ENCODE data around the gene UQCC2. TPM values are rescaled to one million over a fixed set of nuclear protein-coding genes. Genes with fewer than 3 reads are reported as not detected.

The UQCC2 gene
- polyA plus RNA-seq, 4 donors: 36.5 to 54.0 (median 44.2) TPM

DNA sequence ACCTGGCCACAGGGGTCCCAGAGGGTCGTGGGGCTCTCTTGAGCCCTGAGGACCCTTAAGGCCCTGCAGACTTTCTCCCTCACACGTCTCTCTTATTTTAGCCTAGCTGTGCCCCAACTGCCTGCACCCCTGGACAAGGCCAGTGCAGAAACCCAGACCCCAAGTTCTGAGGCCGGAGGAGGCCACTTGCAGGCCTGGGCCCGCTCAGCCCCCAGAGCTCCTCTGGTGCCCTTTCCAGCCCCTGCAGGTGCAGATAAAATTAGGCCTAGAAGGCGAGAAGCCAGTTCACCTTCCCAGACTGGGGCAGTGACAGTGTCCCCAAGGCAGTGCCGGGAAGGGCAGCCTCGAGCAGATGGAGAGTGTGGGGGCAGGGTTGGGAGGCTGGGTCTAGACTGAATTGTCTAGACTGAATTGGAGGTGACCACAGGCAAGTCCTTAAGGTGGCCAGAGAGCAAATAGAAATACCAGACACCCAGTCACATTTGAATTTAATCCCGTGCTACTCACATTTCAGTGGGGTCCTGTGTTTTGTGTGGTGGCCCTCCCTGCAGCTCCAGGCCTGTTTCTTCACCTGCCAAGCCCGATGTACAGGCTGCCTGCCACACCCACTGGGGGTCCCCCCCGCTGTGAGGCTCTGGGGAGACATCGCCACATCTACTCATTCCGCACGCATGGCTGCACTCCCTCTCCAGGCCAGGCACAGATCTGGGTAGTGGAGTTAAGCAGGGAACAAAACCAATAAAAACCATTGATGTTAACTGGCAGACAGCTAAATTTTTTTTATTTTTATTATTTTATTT is 43.8 kb upstream of the UQCC2 start:
- 80 to 85% (median 81%) methylated on average over 13 of the region's 13 CpGs for WGBS, 3 donors
- H3K36me3 ChIP-seq (ENCODE audit: control insufficient read depth in 3 of 3, insufficient read depth in 2 of 3, low read depth in 1 of 3, low read length in 3 of 3): no peaks in the 10 kb centered on the region
- FAIRE-seq: no peak
- H3K4me3 ChIP-seq (ENCODE audit: low read depth in 1 of 3, low read length in 3 of 3): no peak overlapping the region
- peaks cover 0 to 19% (median 0%) of the 10 kb centered on the region in 3 donors for H3K4me1 ChIP-seq (ENCODE audit: control insufficient read depth in 3 of 3, insufficient read depth in 2 of 3, low read depth in 1 of 3, low read length in 2 of 3)
- no peak for DNase-seq
- no peak overlapping the region for H3K27ac ChIP-seq (ENCODE audit: low read depth in 1 of 3, low read length in 2 of 3)
- H3K27me3 ChIP-seq (ENCODE audit: control insufficient read depth in 3 of 3, insufficient read depth in 3 of 3, low read length in 3 of 3): no peaks in the 10 kb centered on the region
- H3K9me3 ChIP-seq (ENCODE audit: control insufficient read depth in 2 of 2, insufficient read depth in 1 of 2, low read depth in 1 of 2, low read length in 1 of 2): no peaks in the 10 kb centered on the region

DNA sequence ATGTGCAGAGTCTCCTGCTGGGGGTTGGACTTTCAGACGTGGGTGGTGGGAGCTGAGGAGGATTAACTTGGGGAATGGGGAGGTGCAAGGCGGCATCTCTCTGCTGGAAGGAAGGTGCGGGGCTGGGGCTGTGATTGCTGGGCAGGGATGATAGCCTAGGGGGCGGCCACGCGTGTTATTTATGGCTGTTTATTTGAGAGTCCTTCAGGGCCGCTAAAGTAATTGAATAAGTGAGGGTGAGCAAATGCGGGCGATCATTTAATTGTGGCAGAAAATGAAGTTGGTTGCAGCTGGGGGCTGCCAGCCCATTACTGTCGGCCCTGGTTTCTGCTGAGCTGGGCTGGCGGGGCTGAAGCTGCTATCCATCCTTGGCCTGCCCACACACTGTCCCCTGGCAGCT is 42.7 kb upstream of the UQCC2 start:
- Histone ChIP-seq H3K27me3 (ENCODE audit: control insufficient read depth in 3 of 3, insufficient read depth in 3 of 3, low read length in 3 of 3) (no peaks in the 10 kb centered on the region), H3K36me3 (ENCODE audit: control insufficient read depth in 3 of 3, insufficient read depth in 2 of 3, low read depth in 1 of 3, low read length in 3 of 3) (no peaks in the 10 kb centered on the region), H3K4me3 (ENCODE audit: low read depth in 1 of 3, low read length in 3 of 3) (no peak overlapping the region), H3K4me1 (ENCODE audit: control insufficient read depth in 3 of 3, insufficient read depth in 2 of 3, low read depth in 1 of 3, low read length in 2 of 3) (peaks cover 0 to 19% (median 0%) of the 10 kb centered on the region in 3 donors), H3K27ac (ENCODE audit: low read depth in 1 of 3, low read length in 2 of 3) (no peak overlapping the region), H3K9me3 (ENCODE audit: control insufficient read depth in 2 of 2, insufficient read depth in 1 of 2, low read depth in 1 of 2, low read length in 1 of 2) (no peaks in the 10 kb centered on the region)
- FAIRE-seq: no peak
- no peak for DNase-seq
- 82 to 84% (median 82%) methylated on average over 11 of the region's 11 CpGs for WGBS, 3 donors

DNA sequence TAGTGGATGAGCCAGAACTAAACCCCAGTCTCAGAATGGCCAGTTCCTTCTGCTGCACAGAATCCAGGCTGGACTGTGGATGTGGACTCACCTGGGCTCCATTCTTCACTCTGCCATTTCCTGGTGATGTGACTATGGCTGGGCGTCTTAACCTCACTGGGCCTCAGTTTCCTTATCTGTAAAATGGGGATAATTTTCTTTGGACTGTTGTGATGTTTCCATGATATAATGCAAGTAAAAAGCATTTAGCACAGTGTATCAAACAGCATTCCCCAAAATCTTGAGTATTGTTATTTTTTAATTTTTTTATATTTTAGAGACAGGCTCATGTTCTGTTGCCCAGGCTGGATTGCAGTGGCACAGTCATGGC is 41.1 kb upstream of the UQCC2 start:
- 93 to 100% (median 95%) methylated on average over 1 of the region's 1 CpG for WGBS, 3 donors
- H3K27me3 ChIP-seq (ENCODE audit: control insufficient read depth in 3 of 3, insufficient read depth in 3 of 3, low read length in 3 of 3): no peaks in the 10 kb centered on the region
- no peak overlapping the region for H3K27ac ChIP-seq (ENCODE audit: low read depth in 1 of 3, low read length in 2 of 3)
- H3K4me3 ChIP-seq (ENCODE audit: low read depth in 1 of 3, low read length in 3 of 3): no peak overlapping the region
- FAIRE-seq: no peak
- no peak for DNase-seq
- H3K36me3 ChIP-seq (ENCODE audit: control insufficient read depth in 3 of 3, insufficient read depth in 2 of 3, low read depth in 1 of 3, low read length in 3 of 3): no peaks in the 10 kb centered on the region
- no peaks in the 10 kb centered on the region for H3K9me3 ChIP-seq (ENCODE audit: control insufficient read depth in 2 of 2, insufficient read depth in 1 of 2, low read depth in 1 of 2, low read length in 1 of 2)
- H3K4me1 ChIP-seq (ENCODE audit: control insufficient read depth in 3 of 3, insufficient read depth in 2 of 3, low read depth in 1 of 3, low read length in 2 of 3): peaks cover 0 to 19% (median 0%) of the 10 kb centered on the region in 3 donors

DNA sequence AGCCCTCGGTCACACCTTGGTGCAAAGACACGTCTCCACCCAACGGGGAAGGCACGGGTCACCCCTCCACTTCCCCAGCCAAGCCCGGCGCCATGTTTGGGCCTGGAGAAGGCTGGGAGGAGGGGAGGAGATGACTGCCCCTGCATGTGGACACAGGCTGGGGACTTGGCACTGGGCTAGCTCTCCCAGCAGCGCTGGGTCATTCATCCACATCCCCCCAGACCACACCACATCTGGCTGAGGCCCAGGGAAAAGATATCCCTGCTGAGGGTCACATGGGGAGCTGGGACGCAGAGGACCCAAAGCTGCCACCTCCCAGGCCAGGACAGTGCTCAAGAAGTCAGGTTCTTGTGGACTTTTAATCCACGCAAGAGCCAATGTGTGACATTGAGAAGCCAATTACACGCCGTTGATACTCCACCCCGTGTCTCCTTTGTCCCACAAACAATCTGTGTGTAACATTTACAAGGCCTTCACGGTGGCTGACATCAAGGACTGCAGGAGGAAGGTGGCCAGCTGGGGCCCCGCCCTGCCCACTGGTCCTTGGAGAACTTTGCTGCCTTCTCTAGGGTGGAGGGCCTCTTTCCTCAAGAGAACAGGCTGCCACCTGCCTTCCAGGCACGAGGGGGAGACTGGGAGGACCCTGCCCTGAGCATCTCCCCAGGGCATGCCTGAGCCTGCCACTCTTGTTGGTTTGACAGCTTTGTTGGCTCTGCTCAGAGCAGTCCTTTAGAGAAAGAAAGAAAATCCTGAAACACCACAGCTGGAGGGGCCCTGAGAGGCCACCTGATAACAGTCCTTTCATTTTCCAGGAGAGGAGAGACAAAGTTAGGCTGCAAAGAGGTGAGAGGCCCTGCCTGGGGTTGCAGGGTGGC is 40.5 kb upstream of the UQCC2 start:
- 58 to 71% (median 60%) methylated on average over 15 of the region's 15 CpGs for WGBS, 3 donors
- H3K4me3 ChIP-seq (ENCODE audit: low read depth in 1 of 3, low read length in 3 of 3): no peak overlapping the region
- DNase-seq (peak; percentile 25 to 79), FAIRE-seq (no peak)
- H3K4me1 ChIP-seq (ENCODE audit: control insufficient read depth in 3 of 3, insufficient read depth in 2 of 3, low read depth in 1 of 3, low read length in 2 of 3): peaks cover 0 to 19% (median 0%) of the 10 kb centered on the region in 3 donors
- H3K36me3 ChIP-seq (ENCODE audit: control insufficient read depth in 3 of 3, insufficient read depth in 2 of 3, low read depth in 1 of 3, low read length in 3 of 3): no peaks in the 10 kb centered on the region
- peak overlapping the region in 1 of 3 donors; percentile 47 for H3K27ac ChIP-seq (ENCODE audit: low read depth in 1 of 3, low read length in 2 of 3)
- no peaks in the 10 kb centered on the region for H3K9me3 ChIP-seq (ENCODE audit: control insufficient read depth in 2 of 2, insufficient read depth in 1 of 2, low read depth in 1 of 2, low read length in 1 of 2)
- peaks cover 0 to 2% (median 0%) of the 10 kb centered on the region in 3 donors for H3K27me3 ChIP-seq (ENCODE audit: control insufficient read depth in 3 of 3, insufficient read depth in 3 of 3, low read length in 3 of 3)

DNA sequence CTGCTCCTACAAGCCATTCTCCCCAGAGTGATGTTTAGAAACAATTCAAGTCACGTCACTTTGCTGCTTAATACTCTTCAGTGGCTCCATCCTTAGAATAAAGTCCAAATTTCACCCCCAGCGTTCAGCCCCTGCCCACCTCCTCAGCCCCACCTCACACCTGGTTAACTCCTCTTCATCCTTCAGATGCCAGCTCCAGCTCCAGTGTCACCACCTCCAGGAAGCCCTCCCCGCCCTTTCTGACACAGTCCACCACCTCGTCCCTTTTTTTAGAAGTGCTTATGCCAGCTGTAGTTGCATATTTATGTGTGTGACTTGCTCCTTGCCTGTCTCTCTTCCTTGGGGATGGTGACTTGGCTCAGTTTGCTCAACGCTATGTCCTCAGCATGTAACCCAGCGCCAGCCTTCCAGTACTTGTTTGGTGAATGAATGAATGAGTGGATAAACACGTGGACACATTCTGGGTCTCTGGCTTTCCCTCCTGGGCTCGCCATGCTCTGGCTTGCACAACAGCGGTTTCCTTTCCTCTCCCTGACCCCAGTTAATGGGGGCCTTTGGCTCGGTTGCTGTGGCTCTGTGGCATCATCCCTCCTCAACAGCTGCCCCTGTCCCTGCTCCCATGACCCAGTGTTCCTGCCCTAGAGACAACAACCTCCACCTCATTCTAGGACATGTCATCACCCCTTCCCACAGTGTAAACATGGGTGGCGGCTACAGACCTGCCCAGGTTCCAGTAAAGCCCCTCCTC is 38.9 kb upstream of the UQCC2 start:
- Histone ChIP-seq H3K27me3 (ENCODE audit: control insufficient read depth in 3 of 3, insufficient read depth in 3 of 3, low read length in 3 of 3) (peaks cover 0 to 3% (median 0%) of the 10 kb centered on the region in 3 donors), H3K36me3 (ENCODE audit: control insufficient read depth in 3 of 3, insufficient read depth in 2 of 3, low read depth in 1 of 3, low read length in 3 of 3) (no peaks in the 10 kb centered on the region), H3K4me1 (ENCODE audit: control insufficient read depth in 3 of 3, insufficient read depth in 2 of 3, low read depth in 1 of 3, low read length in 2 of 3) (peaks cover 0 to 34% (median 0%) of the 10 kb centered on the region in 3 donors), H3K4me3 (ENCODE audit: low read depth in 1 of 3, low read length in 3 of 3) (no peak overlapping the region), H3K27ac (ENCODE audit: low read depth in 1 of 3, low read length in 2 of 3) (peak overlapping the region in 1 of 3 donors; percentile 8), H3K9me3 (ENCODE audit: control insufficient read depth in 2 of 2, insufficient read depth in 1 of 2, low read depth in 1 of 2, low read length in 1 of 2) (no peaks in the 10 kb centered on the region)
- FAIRE-seq: no peak
- WGBS, 3 donors: 62 to 73% (median 70%) methylated on average over 11 of the region's 11 CpGs
- no peak for DNase-seq

DNA sequence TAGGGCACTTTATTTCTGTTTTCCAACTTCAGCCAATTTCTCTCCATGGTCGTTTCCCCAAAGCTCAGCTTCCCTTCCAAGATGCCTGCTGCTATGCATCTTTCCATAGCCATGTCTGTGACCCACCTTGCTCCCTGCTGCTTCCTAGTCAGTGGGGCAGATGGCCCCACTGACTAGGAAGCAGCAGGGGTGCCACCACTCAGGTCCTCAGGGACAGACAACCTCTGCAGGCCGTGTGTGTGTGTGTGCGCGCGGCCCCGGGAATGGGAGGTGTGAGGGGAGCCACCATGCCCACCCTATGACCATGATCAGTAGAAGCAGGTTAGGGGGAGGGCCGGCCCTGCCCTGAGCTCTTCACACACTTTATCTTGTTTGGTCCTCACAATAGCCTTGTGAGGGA is 37.9 kb upstream of the UQCC2 start:
- H3K27me3 ChIP-seq (ENCODE audit: control insufficient read depth in 3 of 3, insufficient read depth in 3 of 3, low read length in 3 of 3): peaks cover 0 to 3% (median 0%) of the 10 kb centered on the region in 3 donors
- no peaks in the 10 kb centered on the region for H3K9me3 ChIP-seq (ENCODE audit: control insufficient read depth in 2 of 2, insufficient read depth in 1 of 2, low read depth in 1 of 2, low read length in 1 of 2)
- H3K4me1 ChIP-seq (ENCODE audit: control insufficient read depth in 3 of 3, insufficient read depth in 2 of 3, low read depth in 1 of 3, low read length in 2 of 3): peaks cover 0 to 43% (median 0%) of the 10 kb centered on the region in 3 donors
- H3K27ac ChIP-seq (ENCODE audit: low read depth in 1 of 3, low read length in 2 of 3): no peak overlapping the region
- FAIRE-seq: no peak
- no peak for DNase-seq
- no peak overlapping the region for H3K4me3 ChIP-seq (ENCODE audit: low read depth in 1 of 3, low read length in 3 of 3)
- 83 to 87% (median 84%) methylated on average over 7 of the region's 7 CpGs for WGBS, 3 donors
- H3K36me3 ChIP-seq (ENCODE audit: control insufficient read depth in 3 of 3, insufficient read depth in 2 of 3, low read depth in 1 of 3, low read length in 3 of 3): no peaks in the 10 kb centered on the region

DNA sequence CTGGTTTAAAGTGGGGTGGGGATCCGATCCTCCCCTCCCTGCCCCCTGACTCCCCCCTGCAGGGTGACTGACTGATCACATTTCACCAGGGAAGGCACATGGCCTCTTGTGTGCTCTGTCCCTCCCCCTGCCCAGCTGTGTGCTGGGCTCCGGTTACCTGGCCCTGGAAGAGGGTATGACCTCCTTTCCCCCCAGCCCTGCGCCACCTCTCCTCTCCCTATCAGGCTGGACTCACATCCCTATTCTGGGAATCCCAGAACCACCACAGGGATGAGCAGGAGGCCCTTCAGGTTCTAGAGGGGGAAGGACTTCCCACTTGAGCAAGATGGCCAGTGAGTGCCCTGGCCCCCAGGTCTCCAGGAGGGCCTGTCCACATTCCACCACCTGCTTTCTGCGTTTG is 37.3 kb upstream of the UQCC2 start:
- WGBS, 3 donors: 83 to 86% (median 84%) methylated on average over 4 of the region's 4 CpGs
- Histone ChIP-seq H3K36me3 (ENCODE audit: control insufficient read depth in 3 of 3, insufficient read depth in 2 of 3, low read depth in 1 of 3, low read length in 3 of 3) (no peaks in the 10 kb centered on the region), H3K4me1 (ENCODE audit: control insufficient read depth in 3 of 3, insufficient read depth in 2 of 3, low read depth in 1 of 3, low read length in 2 of 3) (peaks cover 0 to 49% (median 0%) of the 10 kb centered on the region in 3 donors), H3K4me3 (ENCODE audit: low read depth in 1 of 3, low read length in 3 of 3) (no peak overlapping the region), H3K27me3 (ENCODE audit: control insufficient read depth in 3 of 3, insufficient read depth in 3 of 3, low read length in 3 of 3) (peaks cover 0 to 3% (median 0%) of the 10 kb centered on the region in 3 donors), H3K9me3 (ENCODE audit: control insufficient read depth in 2 of 2, insufficient read depth in 1 of 2, low read depth in 1 of 2, low read length in 1 of 2) (no peaks in the 10 kb centered on the region), H3K27ac (ENCODE audit: low read depth in 1 of 3, low read length in 2 of 3) (no peak overlapping the region)
- no peak for FAIRE-seq
- no peak for DNase-seq

DNA sequence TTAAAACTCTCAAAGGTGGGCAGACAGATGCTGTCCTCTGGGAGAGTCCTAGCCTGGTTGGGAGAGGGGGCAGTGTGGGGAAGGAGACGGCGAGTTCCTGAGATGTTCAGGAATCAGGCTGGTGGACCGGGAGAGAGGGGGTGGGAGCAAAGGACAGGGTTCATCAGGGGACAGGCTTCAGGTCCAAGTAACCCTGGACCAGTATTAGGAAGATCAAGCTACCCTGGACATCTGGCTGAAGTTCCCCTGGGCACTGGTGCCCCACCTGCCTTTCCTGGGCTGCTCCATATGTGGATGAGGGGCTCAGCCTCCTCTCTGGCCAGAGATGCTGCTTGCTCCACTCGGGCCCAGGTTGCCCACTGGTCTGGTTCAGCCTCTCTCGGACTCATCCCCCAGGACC is 36.3 kb upstream of the UQCC2 start:
- Histone ChIP-seq H3K27me3 (ENCODE audit: control insufficient read depth in 3 of 3, insufficient read depth in 3 of 3, low read length in 3 of 3) (peaks cover 0 to 3% (median 0%) of the 10 kb centered on the region in 3 donors), H3K4me1 (ENCODE audit: control insufficient read depth in 3 of 3, insufficient read depth in 2 of 3, low read depth in 1 of 3, low read length in 2 of 3) (peaks cover 0 to 56% (median 0%) of the 10 kb centered on the region in 3 donors), H3K4me3 (ENCODE audit: low read depth in 1 of 3, low read length in 3 of 3) (no peak overlapping the region), H3K9me3 (ENCODE audit: control insufficient read depth in 2 of 2, insufficient read depth in 1 of 2, low read depth in 1 of 2, low read length in 1 of 2) (no peaks in the 10 kb centered on the region), H3K36me3 (ENCODE audit: control insufficient read depth in 3 of 3, insufficient read depth in 2 of 3, low read depth in 1 of 3, low read length in 3 of 3) (no peaks in the 10 kb centered on the region), H3K27ac (ENCODE audit: low read depth in 1 of 3, low read length in 2 of 3) (peak overlapping the region in 1 of 3 donors; percentile 86)
- no peak for DNase-seq
- no peak for FAIRE-seq
- WGBS, 3 donors: 92 to 96% (median 93%) methylated on average over 5 of the region's 5 CpGs

Data from small intestine (tissue), 7 donors.